GM12891 (cell line): ENCODE data around the gene PPP1R12C.

Source experiments
- POLR2A ChIP-seq: IDR thresholded peaks from 2 replicates; pipeline ENCODE4 v1.6.1; 2011; ENCODE audit warnings: low read depth, low read length, control low read depth
- POLR2AphosphoS5 ChIP-seq: IDR thresholded peaks from 2 replicates; pipeline ENCODE4 v1.6.1; 2011; ENCODE audit warnings: low read depth, low read length, control low read depth
- SPI1 ChIP-seq: IDR thresholded peaks from 2 replicates; pipeline ENCODE4 v1.6.1; 2011; ENCODE audit warnings: low read depth, low read length, control low read depth

DNA sequence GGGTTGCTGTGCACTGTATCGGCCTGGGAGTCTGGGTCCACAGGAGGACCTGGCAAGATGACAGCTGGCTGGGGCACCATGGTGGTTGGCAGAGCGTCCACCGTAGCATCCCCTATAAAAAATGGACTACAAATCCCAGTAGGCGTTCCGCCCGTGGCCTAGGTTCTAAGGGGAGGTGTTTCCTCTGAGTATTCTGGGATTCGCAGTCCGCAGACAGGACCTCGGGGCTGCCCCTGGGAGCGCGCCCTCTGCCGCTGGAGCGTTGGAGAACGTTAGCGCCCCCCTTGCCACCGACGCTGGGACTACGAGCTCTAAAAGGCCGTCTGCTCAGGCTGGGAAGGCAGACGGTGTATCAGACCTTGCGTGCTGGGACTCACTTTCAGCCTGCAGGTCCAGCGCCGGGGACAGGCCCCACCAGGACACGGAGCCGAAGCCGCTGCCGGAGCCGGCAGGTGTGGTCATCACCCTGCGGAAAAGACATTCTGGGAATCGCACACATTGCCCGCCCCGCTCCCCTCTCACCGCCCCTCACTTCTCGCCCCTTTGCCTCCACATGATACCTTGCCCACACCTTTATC, 48.6 kb upstream of the PPP1R12C start:
- TF ChIP-seq POLR2AphosphoS5, result no peak
- TF ChIP-seq POLR2A, result no peak
- no peak for TF ChIP-seq SPI1
